GM19455 (cell line): Measurements from ENCODE around the gene B3GAT2.

Experiments
- ATAC-seq: cut with Tn5 transposase; IDR thresholded peaks from one replicate; pipeline ENCODE4 v1.9.1; 2021; ENCODE audit not compliant: unreplicated experiment

Gene B3GAT2

GRCh38 chr6:70844301-70844700 is 112.6 kb downstream of the B3GAT2 start:
- no peak for ATAC-seq

- ATAC-seq: no peak
Measured at GRCh38 chr6:70843328-70843918, 113.4 kb downstream of the B3GAT2 start.

DNA sequence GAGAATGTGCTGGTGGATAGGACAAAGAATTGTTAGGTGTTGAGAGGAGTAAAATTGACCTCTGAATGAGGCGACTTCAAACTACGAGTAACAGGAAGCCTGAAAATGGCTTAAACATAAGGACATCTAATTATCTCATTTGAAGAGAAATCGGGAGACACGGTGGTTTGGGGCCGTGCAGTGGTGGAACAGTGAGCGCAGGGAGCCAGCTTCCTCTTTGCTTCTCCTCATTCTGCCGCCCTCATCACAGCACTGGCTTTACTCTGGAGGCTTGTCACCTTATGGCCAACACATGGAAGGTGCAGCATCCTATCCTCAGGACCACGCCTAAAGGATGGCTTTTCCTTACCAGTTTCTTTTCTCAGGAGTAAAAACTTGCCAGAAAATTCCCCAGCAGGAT is 114.3 kb downstream of the B3GAT2 start:
- no peak for ATAC-seq

GRCh38 chr6:70841112-70841511 is 115.7 kb downstream of the B3GAT2 start:
- no peak for ATAC-seq

DNA sequence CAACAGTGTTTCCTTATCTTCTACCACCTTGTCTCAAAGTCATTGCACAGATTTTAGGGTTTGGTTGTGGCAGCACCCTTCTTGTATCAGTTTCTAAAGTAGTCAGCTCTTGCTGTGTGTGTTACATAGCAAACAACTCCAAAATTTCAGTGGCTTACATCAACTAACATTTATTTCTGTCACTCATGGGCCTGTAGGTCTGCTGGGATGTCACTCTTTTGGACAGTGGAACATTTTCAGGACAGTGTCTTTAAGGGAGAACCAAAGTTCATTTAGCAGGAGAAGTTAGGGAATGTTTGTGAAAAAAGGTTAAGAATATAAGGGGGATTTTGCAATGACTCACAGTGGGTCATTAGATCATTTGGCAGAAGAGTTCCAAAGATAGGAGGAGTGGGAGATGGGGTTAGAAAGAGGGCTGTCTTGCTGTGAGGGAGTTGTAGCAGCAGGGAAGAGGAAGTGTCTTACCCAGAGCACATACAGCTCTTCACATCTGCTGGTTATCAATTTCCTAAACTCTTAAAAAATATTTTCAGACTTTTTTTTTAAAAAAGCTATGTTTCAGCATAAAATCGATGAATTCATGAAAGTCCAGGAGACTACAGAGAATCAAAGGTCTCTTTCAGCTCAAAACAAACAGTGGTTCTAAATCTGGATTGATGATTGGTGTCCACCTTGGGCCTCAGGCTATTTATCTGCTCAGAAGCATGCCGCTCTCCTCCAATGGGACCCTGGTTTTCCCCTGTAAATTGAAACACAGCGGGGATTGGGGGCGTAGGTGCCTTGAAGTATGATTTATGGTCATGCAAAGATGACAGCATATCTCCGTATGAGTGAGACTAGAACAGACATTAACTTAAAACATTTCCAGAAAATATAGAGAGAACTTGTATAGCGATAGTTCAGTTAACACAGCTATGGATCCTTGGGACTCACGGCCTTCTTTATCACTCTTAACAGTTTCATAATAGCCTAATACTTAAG is 117.3 kb downstream of the B3GAT2 start:
- ATAC-seq: no peak

DNA sequence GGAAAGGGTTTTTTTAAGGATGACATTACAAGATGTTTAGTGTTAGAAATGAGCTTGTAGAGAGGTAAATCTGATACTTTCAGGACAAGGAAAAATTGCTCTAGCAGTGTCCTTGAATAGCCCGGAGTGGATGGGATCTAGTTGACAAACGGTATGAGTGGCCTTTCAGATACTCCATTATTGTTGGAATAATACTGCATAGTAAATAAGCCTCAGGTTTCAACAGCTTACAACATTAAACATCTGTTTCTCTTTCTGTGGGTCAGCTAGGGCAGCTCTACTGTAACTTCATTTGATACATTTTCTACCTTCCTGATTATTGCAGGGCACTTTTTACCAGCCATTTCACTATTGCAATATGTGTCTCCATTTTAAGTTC is 118.0 kb downstream of the B3GAT2 start:
- ATAC-seq: no peak

- ATAC-seq: no peak
Measured at GRCh38 chr6:70834520-70834919, 122.3 kb downstream of the B3GAT2 start.

DNA sequence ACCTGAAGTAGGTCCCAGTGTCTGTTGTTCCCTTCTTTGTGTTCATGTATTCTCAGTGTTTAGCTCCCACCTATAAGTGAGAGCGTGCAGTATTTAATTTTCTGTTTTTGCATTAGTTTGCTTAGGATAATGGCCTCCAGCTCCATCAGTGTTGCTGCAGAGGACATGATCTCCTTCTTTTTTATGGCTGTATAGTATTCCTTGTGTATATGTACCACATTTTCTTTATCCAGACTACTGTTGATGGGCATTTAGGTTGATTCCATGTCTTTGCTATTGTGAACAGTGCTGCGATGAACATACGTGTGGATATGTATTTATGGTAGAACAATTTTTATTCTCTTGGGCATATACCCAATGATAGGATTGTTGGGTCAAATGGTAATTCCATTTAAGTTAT is 125.4 kb downstream of the B3GAT2 start:
- ATAC-seq: no peak

- ATAC-seq: no peak
Measured at GRCh38 chr6:70823651-70824050, 133.2 kb downstream of the B3GAT2 start.

GRCh38 chr6:70821751-70822150 is 135.1 kb downstream of the B3GAT2 start:
- ATAC-seq: no peak

- ATAC-seq: no peak
Measured at GRCh38 chr6:70820778-70821177, 136.1 kb downstream of the B3GAT2 start.

DNA sequence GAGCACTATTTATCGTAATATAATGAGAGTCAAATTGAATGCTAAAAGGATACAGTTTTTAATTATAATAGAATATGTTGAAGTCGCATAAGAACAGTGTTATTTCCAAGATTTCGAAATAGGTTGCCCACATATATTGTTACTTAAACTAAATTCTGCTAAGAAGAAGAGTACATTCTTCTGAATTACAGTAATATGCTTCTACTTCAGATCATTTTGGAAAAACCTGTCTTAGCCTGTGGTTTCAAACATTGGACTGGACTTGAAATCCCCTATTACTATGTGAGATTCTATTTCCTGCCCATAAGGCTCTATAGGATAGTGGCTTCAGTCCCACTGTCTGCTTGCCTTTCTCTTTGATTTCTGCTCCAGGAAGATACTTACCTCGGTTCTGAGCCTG is 137.2 kb downstream of the B3GAT2 start:
- no peak for ATAC-seq

DNA sequence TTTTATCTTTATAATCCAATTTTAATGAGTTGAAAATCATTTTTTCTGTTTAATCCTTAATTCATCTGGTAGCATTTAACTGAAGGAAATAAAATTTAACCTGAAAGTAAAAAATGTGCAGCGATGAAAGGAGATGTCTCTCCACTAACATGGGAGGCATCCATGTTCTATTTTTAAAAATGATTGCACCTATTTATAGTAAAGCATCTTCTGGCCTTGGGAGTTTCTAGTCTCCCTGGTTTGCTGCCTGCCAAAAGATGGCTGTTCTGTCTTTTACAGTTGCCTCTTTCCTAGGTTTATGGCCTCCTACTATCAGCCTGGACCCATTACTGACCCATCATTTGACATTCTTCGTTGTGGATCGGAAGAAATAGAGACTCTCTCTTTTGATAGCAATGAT is 143.0 kb downstream of the B3GAT2 start:
- ATAC-seq: no peak

- no peak for ATAC-seq
Measured at GRCh38 chr6:70811788-70812187, 145.1 kb downstream of the B3GAT2 start.
